Dermis blood vessel endothelial cell (primary cell): ENCODE data around the gene CWH43. TPM values are rescaled to one million over a fixed set of nuclear protein-coding genes. Genes with fewer than 3 reads are reported as not detected.
"Not testable (repeated sequence)": the region's sequence is repeated elsewhere in the genome, so short reads cannot be mapped to it uniquely, and the experiment has no call there.

ENCODE experiments used
- DNase-seq: peaks from one replicate; pipeline ENCODE4 v3.0.0; 2010
- total RNA-seq: library from RNA; depleted of rRNA; stranded (reverse); fragments of >200 nt; gene quantifications from 2 replicates; pipeline ENCODE4 v1.2.3, GENCODE V29; 2014

CWH43 gene
- total RNA-seq, 1 donor from 2014 or later = not detected

DNA sequence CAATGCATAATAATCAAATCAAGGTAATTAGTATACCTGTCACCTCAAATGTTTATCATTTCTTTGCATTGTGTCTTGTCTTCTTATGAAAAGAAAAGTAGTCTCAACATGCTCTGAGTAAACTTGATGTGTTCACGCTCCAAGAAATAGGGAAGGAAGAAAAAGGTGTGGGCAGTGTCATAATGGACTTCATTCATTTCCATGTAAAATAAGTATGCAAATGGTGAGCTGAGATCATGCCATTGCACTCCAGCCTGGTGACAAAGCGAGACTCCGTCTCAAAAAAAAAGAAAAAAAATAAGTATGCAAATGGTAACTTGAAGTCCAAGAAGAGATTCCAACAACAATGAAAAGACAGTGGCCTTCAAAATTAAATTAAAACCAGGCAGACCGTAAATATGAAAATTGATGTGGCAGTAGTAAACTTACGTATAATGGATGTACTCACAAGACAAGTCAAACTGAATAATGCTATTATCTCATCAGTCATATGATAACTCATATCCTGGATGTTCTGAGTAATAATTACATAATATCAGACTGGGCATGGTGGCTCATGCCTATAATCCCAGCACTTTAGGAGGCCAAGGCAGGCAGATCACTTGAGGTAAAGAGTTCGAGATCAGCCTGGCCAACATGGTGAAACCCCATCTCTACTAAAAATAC, 6.0 kb upstream of the CWH43 start:
- DNase-seq = no peak

DNA sequence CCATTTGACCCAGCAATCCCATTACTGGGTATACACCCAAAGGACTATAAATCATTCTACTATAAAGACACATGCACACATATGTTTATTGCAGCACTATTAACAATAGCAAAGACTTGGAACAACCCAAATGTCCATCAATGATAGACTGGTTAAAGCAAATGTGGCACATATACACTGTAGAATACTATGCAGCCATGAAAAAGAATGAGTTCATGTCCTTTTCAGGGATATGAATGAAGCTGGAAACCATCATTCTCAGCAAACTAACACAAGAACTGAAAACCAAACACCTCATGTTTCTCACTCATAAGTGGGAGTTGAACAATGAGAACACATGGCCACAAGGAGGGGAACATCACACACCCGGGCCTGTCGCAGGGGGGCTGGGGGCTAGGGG, 2.1 kb upstream of the CWH43 start:
- DNase-seq = not testable (repeated sequence)

DNA sequence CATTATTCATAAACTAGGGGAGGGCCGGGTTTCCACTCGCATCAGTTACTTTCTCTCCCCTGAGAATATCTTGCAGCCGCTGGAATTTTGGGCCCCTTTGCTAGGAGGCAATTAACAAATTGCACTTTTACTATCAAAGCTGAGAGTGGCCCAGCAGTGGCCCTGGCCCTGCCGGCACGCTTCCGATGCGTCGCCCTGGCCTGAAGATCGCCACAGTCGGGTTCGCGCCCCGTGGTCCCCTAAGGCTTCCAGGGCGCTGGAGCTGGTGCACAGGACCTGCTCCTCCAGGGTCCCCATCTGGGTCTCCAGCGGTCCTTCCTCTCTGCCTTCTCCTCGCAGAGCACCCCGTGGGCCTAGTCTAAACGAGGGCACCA, 486 bp upstream of the CWH43 start:
- no peak for DNase-seq

DNA sequence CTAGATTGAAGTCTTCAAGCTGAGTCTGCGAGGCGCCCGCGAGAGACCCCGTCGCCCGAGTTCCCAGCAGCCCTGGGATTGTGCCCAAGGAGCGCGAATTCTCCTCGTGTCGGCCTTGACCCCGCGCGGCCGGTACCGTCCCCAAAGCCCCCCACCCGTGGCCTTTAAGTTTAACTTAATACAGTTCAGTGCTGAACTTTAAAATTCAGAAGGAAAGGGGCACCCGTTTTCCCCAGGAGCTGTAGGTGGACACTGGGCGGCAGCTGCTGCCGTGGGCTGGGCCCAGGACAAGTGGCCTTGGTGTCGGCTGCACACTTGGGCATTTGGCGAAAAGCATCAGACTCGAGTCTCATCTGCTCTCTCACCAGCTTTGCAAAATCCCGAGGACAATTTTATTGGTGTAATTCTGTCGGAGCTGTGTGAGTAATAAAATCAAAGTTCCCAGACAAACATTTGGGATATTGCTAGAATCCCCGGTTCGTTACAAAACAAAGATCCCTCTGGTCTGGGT, 634 bp downstream of the CWH43 start:
- DNase-seq = no peak

DNA sequence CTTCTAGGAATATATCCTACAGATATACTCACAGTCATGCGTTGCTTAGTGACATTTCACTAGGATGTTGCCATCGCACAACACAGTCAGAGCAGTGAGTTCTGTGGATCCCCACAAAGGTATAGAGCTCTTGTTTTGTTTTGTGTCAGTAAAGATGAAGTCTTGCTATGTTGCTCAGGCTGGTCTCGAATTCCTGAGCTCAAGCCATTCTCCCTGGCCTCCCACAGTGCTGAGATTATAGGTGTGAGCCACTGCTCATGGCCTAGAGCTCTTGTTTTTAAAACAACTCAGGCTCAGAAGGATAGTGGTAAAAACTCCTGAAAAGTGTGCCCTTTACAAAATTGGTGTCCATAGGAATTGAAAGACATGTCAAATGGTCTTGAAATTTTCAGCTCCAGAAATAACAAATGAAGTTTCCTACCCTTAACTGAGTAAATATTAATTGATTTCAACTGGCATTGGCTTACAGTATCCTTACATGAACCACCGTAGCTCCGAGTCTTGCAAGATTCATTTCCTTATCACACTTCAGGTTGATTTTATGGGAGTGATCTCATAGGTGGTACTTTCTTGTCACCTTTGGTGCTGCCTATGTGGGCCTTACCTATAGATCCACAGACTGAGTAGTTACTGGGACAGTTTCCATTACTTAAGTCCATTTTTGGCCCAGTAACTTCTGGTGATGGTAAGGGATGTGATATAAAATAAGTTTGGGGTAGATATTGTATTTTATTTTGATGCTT, 3.6 kb downstream of the CWH43 start:
- DNase-seq = no peak

DNA sequence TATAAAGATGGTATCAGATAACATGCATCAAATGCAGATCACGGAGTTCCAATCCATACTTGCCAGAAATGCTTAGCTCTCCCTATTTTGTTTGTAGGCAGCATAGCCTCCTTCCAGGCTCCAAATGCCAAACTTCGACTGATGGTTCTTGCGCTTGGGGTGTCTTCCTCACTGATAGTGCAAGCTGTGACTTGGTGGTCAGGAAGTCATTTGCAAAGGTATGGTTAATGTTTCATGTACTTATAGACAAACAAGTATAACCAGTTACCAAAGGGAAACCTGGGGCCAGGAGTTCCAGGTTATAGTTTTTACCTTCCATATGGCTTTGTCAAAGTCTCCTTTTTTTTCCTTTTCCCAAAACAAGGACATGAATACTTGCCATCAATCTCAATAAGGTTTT, 5.3 kb downstream of the CWH43 start:
- DNase-seq = no peak

DNA sequence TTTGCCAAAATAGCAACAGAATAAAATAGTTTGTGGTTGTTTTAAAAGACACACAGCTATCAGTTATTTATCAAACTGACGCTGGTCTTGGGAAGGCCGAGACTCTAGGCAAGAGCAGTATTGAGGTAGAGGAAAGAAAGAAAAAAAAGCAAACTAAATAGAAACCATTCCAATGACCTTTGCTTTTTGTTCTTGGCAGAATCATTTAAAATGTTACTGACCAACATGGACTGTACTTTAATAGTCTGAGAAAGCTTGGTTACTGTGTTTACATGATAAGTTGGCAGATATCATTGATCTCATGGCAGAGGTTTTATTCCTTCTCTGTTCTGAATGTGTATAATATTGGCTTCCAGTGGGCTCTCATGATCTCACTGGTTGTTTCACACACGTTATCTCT, 11.9 kb downstream of the CWH43 start:
- DNase-seq = no peak

DNA sequence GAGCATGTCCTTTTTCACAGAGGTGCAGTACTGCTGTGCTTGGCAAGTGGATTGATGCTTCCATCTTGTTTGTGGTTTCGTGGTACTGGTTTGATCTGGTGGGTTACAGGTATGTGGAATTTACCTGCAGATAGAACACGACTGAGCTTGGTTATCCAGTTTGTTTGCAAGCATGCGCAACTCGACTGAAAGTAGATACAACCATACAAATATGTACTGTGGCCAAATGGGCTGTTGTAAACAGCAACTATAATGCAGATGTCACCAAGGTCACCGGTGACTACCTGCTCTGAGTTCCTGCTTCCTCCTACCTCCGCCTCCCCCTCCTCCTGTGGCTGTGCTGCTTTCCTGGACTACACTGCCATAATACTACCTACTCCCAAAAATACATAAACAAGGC, 12.4 kb downstream of the CWH43 start:
- DNase-seq = no peak

DNA sequence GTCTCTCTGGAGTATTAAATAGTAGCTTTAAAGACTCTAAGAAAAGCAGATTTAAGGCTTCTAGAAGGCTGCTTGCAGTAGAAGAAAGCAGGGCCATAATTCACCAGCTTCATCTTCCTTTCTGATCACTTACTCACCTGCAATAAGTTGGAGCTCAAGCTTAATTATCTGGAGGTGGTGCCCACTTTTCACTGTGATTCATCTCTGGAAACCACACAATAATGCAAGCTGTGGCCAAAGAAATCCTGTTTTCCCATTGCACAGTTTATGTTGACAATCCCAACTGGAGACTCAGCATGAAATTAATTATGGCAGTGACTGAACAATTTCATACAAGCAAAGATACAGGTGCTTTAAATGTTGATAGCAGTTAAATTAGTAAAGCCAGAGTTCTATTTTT, 14.7 kb downstream of the CWH43 start:
- no peak for DNase-seq

DNA sequence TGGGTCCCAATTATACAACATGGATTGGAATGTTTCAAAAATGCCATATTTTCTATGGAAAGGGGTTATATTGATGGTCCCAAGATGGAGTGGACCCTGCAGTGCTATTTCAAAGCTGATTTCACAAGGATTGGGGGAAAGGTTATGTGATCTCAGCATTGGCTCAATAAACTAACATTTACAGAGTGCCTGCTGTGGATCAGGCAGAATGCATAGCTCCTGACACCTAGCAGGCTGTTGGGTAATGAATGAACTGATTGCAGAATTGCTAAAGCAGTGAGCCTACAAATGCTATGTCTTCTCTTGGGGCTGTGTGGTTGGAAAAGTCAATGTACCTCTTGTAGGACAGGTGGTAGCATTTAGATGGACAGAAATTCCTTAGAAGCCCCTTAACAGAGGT, 16.9 kb downstream of the CWH43 start:
- no peak for DNase-seq

DNA sequence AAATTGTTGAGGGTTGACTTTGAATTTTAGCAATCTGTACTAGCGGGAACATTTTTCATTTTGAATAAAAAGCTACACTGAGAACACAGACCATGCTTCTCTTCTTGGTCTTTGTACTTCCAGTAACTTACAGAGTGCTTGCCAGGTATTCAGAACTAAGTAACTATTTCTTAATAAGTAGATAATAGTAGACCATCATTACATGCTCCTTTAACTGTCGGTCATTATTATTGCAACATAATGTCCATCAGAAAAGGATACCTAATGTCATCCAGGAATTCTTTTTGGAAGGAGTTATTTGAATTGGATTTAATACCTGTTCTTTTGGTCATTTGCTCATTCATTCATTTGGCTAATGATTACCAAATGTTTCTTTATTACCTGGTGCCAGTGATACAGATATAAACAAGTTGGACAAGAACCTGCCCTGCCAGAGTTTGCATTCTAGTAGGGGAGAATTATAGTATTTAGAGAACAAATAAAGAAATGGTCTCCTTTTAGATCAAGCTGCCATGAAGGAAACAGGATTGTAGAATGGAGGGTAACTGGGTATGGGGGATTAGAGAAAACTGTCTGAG, 32.7 kb downstream of the CWH43 start:
- DNase-seq = no peak

DNA sequence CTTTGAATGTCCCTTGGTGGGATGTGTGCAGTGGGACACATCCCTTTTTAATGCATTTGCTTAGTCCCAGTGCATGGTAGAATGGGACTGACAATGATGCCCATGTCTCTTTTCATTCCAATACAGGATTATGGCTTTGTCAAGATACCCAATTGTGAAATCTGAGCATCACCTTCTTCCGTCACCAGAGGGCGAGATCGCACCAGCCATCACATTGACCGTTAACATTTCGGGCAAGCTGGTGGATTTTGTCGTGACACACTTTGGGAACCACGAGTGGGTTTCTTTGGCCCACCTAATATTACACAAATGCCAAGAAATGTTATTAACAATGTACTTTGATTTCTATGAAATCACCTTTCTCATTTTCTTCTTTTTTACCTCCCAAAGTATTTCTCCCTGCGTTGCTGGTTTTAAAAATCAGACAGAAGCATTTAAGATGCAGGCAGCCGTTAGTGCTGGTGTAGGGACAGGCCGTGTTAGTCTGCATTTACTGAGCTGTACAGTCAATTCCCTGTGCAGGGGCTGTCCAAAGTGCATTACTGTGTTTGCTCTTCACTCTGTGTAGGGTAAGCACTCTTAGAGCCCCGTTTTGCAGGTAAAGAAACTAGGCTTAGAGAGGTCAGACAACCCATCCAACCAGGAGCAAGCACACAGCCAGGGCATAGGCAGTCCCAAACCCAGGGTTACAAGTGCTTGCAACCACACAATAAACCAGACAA, 46.5 kb downstream of the CWH43 start:
- peak; percentile 46 for DNase-seq

DNA sequence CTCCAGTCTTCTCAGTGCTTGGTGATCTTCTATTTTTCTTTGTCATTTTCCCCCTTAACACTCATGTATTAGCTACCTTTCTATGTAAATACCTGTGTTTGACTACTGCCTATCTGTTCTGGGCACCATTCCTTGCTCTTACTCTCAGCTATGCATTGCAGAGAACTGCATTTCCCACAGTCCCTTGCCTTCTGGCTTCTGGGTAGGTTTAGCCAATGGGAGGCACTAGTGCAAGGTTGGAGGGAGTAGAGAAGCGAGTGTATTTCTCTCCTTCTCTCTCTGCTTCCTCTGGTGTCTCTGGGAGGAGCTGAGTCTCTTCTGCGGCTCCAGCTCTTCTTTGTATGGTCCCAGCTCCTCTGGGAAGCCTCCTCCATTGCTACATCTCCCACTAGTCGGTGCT, 50.5 kb downstream of the CWH43 start:
- no peak for DNase-seq

DNA sequence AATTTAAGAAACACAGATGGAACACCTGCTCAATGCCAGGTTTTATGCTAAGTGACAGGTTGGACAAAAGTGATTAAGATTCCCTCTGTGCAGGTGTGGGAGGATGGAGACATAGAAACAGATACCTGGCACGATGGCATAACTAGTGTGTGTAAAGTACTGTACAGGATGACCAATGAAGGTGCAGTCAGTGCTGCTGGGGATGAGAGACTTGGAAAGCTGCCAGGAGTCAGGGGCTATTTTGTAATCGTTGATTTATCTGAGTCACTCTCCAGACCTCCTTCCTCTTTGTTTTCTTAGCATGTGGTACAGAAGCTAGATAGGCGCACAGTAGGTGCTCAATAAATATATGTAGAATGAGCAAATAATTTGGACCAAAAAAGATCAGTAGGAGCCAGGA, 58.2 kb downstream of the CWH43 start:
- no peak for DNase-seq

DNA sequence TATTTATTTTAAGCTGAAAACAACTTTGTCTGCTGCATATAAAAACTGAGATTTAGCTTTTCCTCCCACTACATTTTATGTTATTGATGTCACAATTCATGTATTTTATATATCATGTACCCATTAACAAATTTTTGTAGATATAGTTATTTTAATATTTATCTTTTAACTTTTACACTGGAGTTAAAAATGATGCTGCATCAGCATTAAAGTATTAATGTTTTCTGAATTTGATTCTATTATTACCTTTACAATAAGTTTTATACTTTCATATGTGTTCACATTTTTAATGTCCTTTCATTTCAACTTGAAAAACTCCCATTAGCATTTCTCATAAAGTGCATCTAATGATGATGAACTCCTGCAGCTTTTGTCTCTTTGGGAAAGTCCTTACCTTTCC, 72.2 kb downstream of the CWH43 start:
- no peak for DNase-seq

DNA sequence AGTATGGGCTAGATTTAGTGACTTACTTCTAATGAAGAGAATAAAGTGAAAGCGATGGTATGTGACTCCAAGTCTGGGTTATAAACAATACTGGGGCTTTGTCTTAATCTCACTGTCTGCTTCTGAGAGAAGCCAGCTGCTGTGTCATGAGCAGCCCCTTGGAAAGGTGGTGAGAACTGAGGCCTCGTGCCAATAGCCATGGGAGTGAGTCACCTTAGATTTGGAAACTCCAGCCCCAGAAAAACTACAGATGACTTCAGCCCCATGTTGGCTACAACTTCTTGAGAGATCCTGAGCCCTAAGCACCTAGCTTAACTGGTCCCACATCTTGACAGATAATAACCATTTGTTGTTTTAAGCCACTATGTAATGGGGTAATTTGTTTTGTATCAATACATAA, 77.6 kb downstream of the CWH43 start:
- no peak for DNase-seq

DNA sequence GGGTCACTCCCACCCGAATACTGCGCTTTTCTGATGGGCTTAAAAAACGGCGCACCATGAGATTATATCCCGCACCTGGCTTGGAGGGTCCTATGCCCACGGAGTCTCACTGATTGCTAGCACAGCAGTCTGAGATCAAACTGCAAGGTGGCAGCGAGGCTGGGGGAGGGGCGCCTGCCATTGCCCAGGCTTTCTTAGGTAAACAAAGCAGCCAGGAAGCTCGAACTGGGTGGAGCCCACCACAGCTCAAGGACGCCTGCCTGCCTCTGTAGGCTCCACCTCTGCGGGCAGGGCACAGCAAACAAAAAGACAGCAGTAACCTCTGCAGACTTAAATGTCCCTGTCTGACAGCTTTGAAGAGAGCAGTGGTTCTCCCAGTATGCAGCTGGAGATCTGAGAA, 86.1 kb downstream of the CWH43 start:
- DNase-seq = not testable (repeated sequence)

DNA sequence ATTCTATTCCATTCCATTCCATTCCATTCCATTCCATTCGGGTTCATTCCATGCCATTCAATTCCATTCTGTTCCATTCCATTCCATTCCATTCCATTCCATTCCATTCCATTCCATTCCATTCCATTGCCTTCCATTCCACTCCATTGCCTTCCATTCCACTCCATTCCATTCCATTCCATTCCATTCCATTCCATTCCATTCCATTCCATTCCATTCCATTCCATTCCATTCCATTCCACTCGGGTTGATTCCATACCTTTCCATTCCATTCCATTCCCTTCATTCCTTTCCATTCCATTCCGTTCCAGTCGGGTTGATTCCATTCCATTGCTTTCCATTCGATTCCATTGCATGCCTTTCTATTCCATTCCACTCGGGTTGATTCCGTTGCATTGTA, 105.8 kb downstream of the CWH43 start:
- DNase-seq = not testable (repeated sequence)

DNA sequence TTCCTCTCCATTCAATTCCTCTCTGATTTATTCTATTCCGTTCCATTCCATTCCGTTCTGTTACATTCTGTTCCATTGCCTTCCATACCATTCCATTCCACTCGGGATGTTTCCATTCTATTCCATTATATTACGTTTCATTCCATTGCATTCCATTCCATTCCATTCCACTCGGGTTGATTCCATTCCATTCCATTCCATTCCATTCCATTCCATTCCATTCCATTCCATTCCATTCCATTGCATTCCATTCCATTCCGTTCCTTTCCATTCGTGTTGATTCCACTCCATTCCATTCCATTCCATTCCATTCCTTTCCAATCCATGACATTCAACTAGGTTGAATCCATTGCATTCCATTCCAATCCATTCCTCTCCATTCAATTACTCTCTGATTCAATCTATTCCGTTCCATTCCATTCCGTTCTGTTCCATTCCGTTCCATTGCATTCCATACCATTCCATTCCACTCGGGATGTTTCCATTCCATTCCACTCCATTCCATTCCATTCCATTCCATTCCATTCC, 106.6 kb downstream of the CWH43 start:
- DNase-seq = peak; percentile 28

DNA sequence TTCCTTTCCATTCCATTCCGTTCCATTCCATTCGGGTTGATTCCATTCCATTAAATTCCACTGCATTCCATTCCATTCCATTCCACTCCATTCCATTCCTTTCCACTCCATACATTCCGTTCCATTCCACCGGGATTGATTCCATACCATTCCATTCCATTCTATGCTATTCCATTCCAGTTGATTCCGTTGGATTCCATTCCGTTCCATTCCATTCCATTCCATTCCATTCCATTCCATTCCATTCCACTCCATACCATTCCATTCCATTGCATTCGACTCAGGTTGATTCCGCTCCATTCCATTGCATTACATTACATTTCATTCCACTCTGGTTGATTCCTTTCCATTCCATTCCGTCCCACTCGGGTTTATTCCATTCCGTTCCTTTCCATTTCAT, 110.1 kb downstream of the CWH43 start:
- not testable (repeated sequence) for DNase-seq

DNA sequence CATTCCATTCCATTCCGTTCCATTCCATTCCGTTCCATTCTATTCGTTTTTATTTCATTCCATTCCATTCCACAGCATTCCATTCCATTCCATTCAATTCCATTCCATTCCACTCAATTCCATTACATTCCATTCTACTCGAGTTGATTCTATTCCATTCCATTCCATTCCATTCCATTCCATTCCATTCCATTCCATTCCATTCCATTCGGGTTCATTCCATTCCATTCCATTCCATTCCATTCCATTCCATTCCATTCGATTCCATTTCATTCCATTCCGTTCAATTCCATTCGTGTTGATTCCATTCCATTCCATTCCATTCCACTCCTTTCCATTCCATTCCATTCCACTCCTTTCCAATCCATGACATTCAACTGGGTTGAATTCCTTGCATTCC, 110.6 kb downstream of the CWH43 start:
- DNase-seq = not testable (repeated sequence)

DNA sequence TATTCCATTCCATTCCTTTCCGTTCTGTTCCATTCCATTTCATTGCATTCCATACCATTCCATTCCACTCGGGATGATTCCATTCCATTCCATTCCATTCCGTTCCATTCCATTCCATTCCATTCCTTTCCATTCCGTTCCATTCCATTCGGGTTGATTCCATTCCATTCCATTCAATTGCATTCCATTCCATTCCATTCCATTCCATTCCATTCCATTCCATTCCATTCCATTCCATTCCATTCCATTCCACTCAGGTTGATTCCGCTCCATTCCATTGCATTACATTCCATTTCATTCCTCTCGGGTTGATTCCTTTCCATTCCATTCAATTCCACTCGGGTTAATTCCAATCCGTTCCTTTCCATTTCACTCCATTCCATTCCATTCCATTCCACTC, 111.0 kb downstream of the CWH43 start:
- not testable (repeated sequence) for DNase-seq

DNA sequence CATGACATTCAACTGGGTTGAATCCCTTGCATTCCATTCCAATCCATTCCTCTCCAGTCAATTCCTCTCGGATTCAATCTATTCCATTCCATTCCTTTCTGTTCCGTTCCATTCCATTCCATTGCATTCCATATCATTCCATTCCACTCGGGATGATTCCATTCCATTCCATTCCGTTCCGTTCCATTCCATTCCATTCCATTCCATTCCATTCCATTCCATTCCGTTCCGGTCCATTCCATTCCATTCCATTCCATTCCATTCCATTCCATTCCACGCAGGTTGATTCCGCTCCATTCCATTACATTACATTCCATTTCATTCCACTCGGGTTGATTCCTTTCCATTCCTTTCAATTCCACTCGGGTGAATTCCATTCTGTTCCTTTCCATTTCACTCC, 111.4 kb downstream of the CWH43 start:
- DNase-seq = not testable (repeated sequence)
